Measurements from ENCODE around the gene ASTN2.

Gene ASTN2

GRCh38 chr9:117325110-117325731 is 89.6 kb downstream of the ASTN2 start:
- H3K4me3 ChIP-seq (ENCODE audit: low read length) = no peak overlapping the region
- H3K27me3 ChIP-seq (ENCODE audit: insufficient read depth, low read length) = no peaks in the 10 kb centered on the region
- no peak overlapping the region for H3K27ac ChIP-seq (ENCODE audit: low read depth, low read length)
- WGBS = 84% methylated on average over 3 of the region's 3 CpGs
- H3K9ac ChIP-seq (ENCODE audit: low read depth, low read length) = no peak overlapping the region
- no peaks in the 10 kb centered on the region for H3K9me3 ChIP-seq (ENCODE audit: insufficient read depth, low read depth, low read length)
- no peaks in the 10 kb centered on the region for H3K36me3 ChIP-seq (ENCODE audit: insufficient read depth, low read length)
- no peaks in the 10 kb centered on the region for H3K4me1 ChIP-seq (ENCODE audit: insufficient read depth, low read length)

GRCh38 chr9:117323390-117323789 is 91.5 kb downstream of the ASTN2 start:
- Histone ChIP-seq H3K4me1 (ENCODE audit: insufficient read depth, low read length) (no peaks in the 10 kb centered on the region), H3K4me3 (ENCODE audit: low read length) (no peak overlapping the region), H3K9me3 (ENCODE audit: insufficient read depth, low read depth, low read length) (no peaks in the 10 kb centered on the region), H3K27me3 (ENCODE audit: insufficient read depth, low read length) (no peaks in the 10 kb centered on the region), H3K9ac (ENCODE audit: low read depth, low read length) (no peak overlapping the region), H3K27ac (ENCODE audit: low read depth, low read length) (no peak overlapping the region), H3K36me3 (ENCODE audit: insufficient read depth, low read length) (no peaks in the 10 kb centered on the region)
- 46% methylated on average over 3 of the region's 3 CpGs for WGBS

GRCh38 chr9:117317192-117317591 is 97.7 kb downstream of the ASTN2 start:
- H3K36me3 ChIP-seq (ENCODE audit: insufficient read depth, low read length) = no peaks in the 10 kb centered on the region
- H3K4me3 ChIP-seq (ENCODE audit: low read length) = no peak overlapping the region
- H3K27me3 ChIP-seq (ENCODE audit: insufficient read depth, low read length) = no peaks in the 10 kb centered on the region
- H3K4me1 ChIP-seq (ENCODE audit: insufficient read depth, low read length) = 0 out of 2 replicates have a peak, but pooled peaks cover 4% of the 10 kb centered on the region
- 85% methylated on average over 2 of the region's 2 CpGs for WGBS
- no peak overlapping the region for H3K27ac ChIP-seq (ENCODE audit: low read depth, low read length)
- no peak overlapping the region for H3K9ac ChIP-seq (ENCODE audit: low read depth, low read length)
- H3K9me3 ChIP-seq (ENCODE audit: insufficient read depth, low read depth, low read length) = no peaks in the 10 kb centered on the region

- 92% methylated on average over 3 of the region's 3 CpGs for WGBS
- Histone ChIP-seq H3K4me3 (ENCODE audit: low read length) (no peak overlapping the region), H3K4me1 (ENCODE audit: insufficient read depth, low read length) (0 out of 2 replicates have a peak, but pooled peaks cover 4% of the 10 kb centered on the region)
Measured at GRCh38 chr9:117315236-117315635, 99.6 kb downstream of the ASTN2 start.

GRCh38 chr9:117313989-117314388 is 100.9 kb downstream of the ASTN2 start:
- WGBS = 92% methylated on average over 1 of the region's 2 CpGs
- H3K36me3 ChIP-seq (ENCODE audit: insufficient read depth, low read length) = no peaks in the 10 kb centered on the region

More at GRCh38 chr9:117315236-117315635, 99.6 kb downstream of the ASTN2 start:
- Histone ChIP-seq H3K9me3 (ENCODE audit: insufficient read depth, low read depth, low read length) (no peaks in the 10 kb centered on the region), H3K36me3 (ENCODE audit: insufficient read depth, low read length) (no peaks in the 10 kb centered on the region), H3K27me3 (ENCODE audit: insufficient read depth, low read length) (no peaks in the 10 kb centered on the region), H3K9ac (ENCODE audit: low read depth, low read length) (no peak overlapping the region), H3K27ac (ENCODE audit: low read depth, low read length) (no peak overlapping the region)

GRCh38 chr9:117307701-117308100 is 107.2 kb downstream of the ASTN2 start:
- Histone ChIP-seq H3K36me3 (ENCODE audit: insufficient read depth, low read length) (no peaks in the 10 kb centered on the region), H3K9ac (ENCODE audit: low read depth, low read length) (no peak overlapping the region), H3K27me3 (ENCODE audit: insufficient read depth, low read length) (no peaks in the 10 kb centered on the region), H3K4me3 (ENCODE audit: low read length) (no peak overlapping the region), H3K27ac (ENCODE audit: low read depth, low read length) (no peak overlapping the region), H3K4me1 (ENCODE audit: insufficient read depth, low read length) (no peaks in the 10 kb centered on the region), H3K9me3 (ENCODE audit: insufficient read depth, low read depth, low read length) (no peaks in the 10 kb centered on the region)
- WGBS = 86% methylated on average over 2 of the region's 3 CpGs

More at GRCh38 chr9:117313989-117314388, 100.9 kb downstream of the ASTN2 start:
- H3K9me3 ChIP-seq (ENCODE audit: insufficient read depth, low read depth, low read length) = no peaks in the 10 kb centered on the region
- 0 out of 2 replicates have a peak, but pooled peaks cover 4% of the 10 kb centered on the region for H3K4me1 ChIP-seq (ENCODE audit: insufficient read depth, low read length)
- H3K9ac ChIP-seq (ENCODE audit: low read depth, low read length) = no peak overlapping the region
- no peaks in the 10 kb centered on the region for H3K27me3 ChIP-seq (ENCODE audit: insufficient read depth, low read length)
- H3K4me3 ChIP-seq (ENCODE audit: low read length) = no peak overlapping the region
- H3K27ac ChIP-seq (ENCODE audit: low read depth, low read length) = no peak overlapping the region

GRCh38 chr9:117306032-117306431 is 108.8 kb downstream of the ASTN2 start:
- H3K9ac ChIP-seq (ENCODE audit: low read depth, low read length) = no peak overlapping the region
- H3K27me3 ChIP-seq (ENCODE audit: insufficient read depth, low read length) = no peaks in the 10 kb centered on the region
- no peaks in the 10 kb centered on the region for H3K36me3 ChIP-seq (ENCODE audit: insufficient read depth, low read length)
- 95% methylated on average over 3 of the region's 3 CpGs for WGBS
- H3K4me3 ChIP-seq (ENCODE audit: low read length) = no peak overlapping the region
- H3K27ac ChIP-seq (ENCODE audit: low read depth, low read length) = no peak overlapping the region
- H3K9me3 ChIP-seq (ENCODE audit: insufficient read depth, low read depth, low read length) = no peaks in the 10 kb centered on the region
- peaks cover 8% of the 10 kb centered on the region for H3K4me1 ChIP-seq (ENCODE audit: insufficient read depth, low read length)

GRCh38 chr9:117305454-117305853 is 109.4 kb downstream of the ASTN2 start:
- no peak overlapping the region for H3K27ac ChIP-seq (ENCODE audit: low read depth, low read length)
- no peaks in the 10 kb centered on the region for H3K9me3 ChIP-seq (ENCODE audit: insufficient read depth, low read depth, low read length)
- H3K9ac ChIP-seq (ENCODE audit: low read depth, low read length) = no peak overlapping the region
- peaks cover 8% of the 10 kb centered on the region for H3K4me1 ChIP-seq (ENCODE audit: insufficient read depth, low read length)
- no peak overlapping the region for H3K4me3 ChIP-seq (ENCODE audit: low read length)
- H3K36me3 ChIP-seq (ENCODE audit: insufficient read depth, low read length) = no peaks in the 10 kb centered on the region
- H3K27me3 ChIP-seq (ENCODE audit: insufficient read depth, low read length) = no peaks in the 10 kb centered on the region
- 96% methylated on average over 2 of the region's 2 CpGs for WGBS

- Histone ChIP-seq H3K9ac (ENCODE audit: low read depth, low read length) (no peak overlapping the region), H3K27ac (ENCODE audit: low read depth, low read length) (no peak overlapping the region), H3K4me3 (ENCODE audit: low read length) (no peak overlapping the region), H3K27me3 (ENCODE audit: insufficient read depth, low read length) (no peaks in the 10 kb centered on the region), H3K9me3 (ENCODE audit: insufficient read depth, low read depth, low read length) (no peaks in the 10 kb centered on the region), H3K4me1 (ENCODE audit: insufficient read depth, low read length) (peaks cover 8% of the 10 kb centered on the region), H3K36me3 (ENCODE audit: insufficient read depth, low read length) (no peaks in the 10 kb centered on the region)
- 93% methylated on average over 5 of the region's 5 CpGs for WGBS
Measured at GRCh38 chr9:117304549-117304948, 110.3 kb downstream of the ASTN2 start.

GRCh38 chr9:117303643-117304230 is 111.1 kb downstream of the ASTN2 start:
- Histone ChIP-seq H3K27ac (ENCODE audit: low read depth, low read length) (no peak overlapping the region), H3K27me3 (ENCODE audit: insufficient read depth, low read length) (no peaks in the 10 kb centered on the region), H3K9ac (ENCODE audit: low read depth, low read length) (no peak overlapping the region), H3K4me3 (ENCODE audit: low read length) (no peak overlapping the region), H3K9me3 (ENCODE audit: insufficient read depth, low read depth, low read length) (no peaks in the 10 kb centered on the region), H3K4me1 (ENCODE audit: insufficient read depth, low read length) (peaks cover 8% of the 10 kb centered on the region), H3K36me3 (ENCODE audit: insufficient read depth, low read length) (no peaks in the 10 kb centered on the region)
- 93% methylated on average over 5 of the region's 5 CpGs for WGBS

- 84% methylated on average over 2 of the region's 2 CpGs for WGBS
- H3K9me3 ChIP-seq (ENCODE audit: insufficient read depth, low read depth, low read length) = no peaks in the 10 kb centered on the region
- H3K4me3 ChIP-seq (ENCODE audit: low read length) = no peak overlapping the region
- H3K36me3 ChIP-seq (ENCODE audit: insufficient read depth, low read length) = no peaks in the 10 kb centered on the region
- H3K27ac ChIP-seq (ENCODE audit: low read depth, low read length) = no peak overlapping the region
- peaks cover 8% of the 10 kb centered on the region for H3K4me1 ChIP-seq (ENCODE audit: insufficient read depth, low read length)
- no peaks in the 10 kb centered on the region for H3K27me3 ChIP-seq (ENCODE audit: insufficient read depth, low read length)
- H3K9ac ChIP-seq (ENCODE audit: low read depth, low read length) = no peak overlapping the region
Measured at GRCh38 chr9:117302487-117302886, 112.4 kb downstream of the ASTN2 start.

Measured in HUES64 (cell line).